Kidney epithelial cell (primary cell): ENCODE data around the gene DBNDD1. TPM values are rescaled to one million over a fixed set of nuclear protein-coding genes. Genes with fewer than 3 reads are reported as not detected.
"Not testable (repeated sequence)": the region's sequence is repeated elsewhere in the genome, so short reads cannot be mapped to it uniquely, and the experiment has no call there.

Experiments used
- DNase-seq: peaks from one replicate; pipeline ENCODE4 v3.0.0-alpha.2; 2010; ENCODE audit warnings: low read depth
- H3K27me3 ChIP-seq: 2 replicates; pipeline ENCODE4 v1.6.0; 2011; ENCODE audit warnings: low read length; ENCODE audit not compliant: control insufficient read depth, insufficient read depth
- H3K36me3 ChIP-seq: 2 replicates; pipeline ENCODE4 v1.5.1; 2011; ENCODE audit warnings: low read length; ENCODE audit not compliant: control insufficient read depth, insufficient read depth
- H3K4me3 ChIP-seq: 2 replicates; pipeline ENCODE4 v1.5.1; 2011; ENCODE audit warnings: low read depth, mild to moderate bottlenecking, control low read depth, low read length
- total RNA-seq: library from RNA; depleted of rRNA; stranded (reverse); fragments of >200 nt; gene quantifications from 2 replicates; pipeline ENCODE4 v1.2.3, GENCODE V29; 2015
- TF ChIP-seq, protein P1 (sequence below): IDR thresholded peaks from 2 replicates; pipeline ENCODE4 v1.5.1; 2011; ENCODE audit warnings: mild to moderate bottlenecking, moderate library complexity, low read length, control low read depth, inconsistent platforms; ENCODE audit not compliant: insufficient read depth, poor library complexity, severe bottlenecking

Gene DBNDD1
- total RNA-seq, 1 donor from 2014 or later, result 27.2 TPM

GRCh38 chr16:90011908-90012501 is 7.3 kb downstream of the DBNDD1 start:
- TF ChIP-seq, protein P1, sequence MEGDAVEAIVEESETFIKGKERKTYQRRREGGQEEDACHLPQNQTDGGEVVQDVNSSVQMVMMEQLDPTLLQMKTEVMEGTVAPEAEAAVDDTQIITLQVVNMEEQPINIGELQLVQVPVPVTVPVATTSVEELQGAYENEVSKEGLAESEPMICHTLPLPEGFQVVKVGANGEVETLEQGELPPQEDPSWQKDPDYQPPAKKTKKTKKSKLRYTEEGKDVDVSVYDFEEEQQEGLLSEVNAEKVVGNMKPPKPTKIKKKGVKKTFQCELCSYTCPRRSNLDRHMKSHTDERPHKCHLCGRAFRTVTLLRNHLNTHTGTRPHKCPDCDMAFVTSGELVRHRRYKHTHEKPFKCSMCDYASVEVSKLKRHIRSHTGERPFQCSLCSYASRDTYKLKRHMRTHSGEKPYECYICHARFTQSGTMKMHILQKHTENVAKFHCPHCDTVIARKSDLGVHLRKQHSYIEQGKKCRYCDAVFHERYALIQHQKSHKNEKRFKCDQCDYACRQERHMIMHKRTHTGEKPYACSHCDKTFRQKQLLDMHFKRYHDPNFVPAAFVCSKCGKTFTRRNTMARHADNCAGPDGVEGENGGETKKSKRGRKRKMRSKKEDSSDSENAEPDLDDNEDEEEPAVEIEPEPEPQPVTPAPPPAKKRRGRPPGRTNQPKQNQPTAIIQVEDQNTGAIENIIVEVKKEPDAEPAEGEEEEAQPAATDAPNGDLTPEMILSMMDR, result no peak
- no peaks in the 10 kb centered on the region for H3K27me3 ChIP-seq
- H3K4me3 ChIP-seq, result no peak overlapping the region
- no peak for DNase-seq
- H3K36me3 ChIP-seq, result no peaks in the 10 kb centered on the region

GRCh38 chr16:90011508-90011819 is 7.8 kb downstream of the DBNDD1 start:
- TF ChIP-seq, protein P1, result no peak
- no peaks in the 10 kb centered on the region for H3K27me3 ChIP-seq

DNA sequence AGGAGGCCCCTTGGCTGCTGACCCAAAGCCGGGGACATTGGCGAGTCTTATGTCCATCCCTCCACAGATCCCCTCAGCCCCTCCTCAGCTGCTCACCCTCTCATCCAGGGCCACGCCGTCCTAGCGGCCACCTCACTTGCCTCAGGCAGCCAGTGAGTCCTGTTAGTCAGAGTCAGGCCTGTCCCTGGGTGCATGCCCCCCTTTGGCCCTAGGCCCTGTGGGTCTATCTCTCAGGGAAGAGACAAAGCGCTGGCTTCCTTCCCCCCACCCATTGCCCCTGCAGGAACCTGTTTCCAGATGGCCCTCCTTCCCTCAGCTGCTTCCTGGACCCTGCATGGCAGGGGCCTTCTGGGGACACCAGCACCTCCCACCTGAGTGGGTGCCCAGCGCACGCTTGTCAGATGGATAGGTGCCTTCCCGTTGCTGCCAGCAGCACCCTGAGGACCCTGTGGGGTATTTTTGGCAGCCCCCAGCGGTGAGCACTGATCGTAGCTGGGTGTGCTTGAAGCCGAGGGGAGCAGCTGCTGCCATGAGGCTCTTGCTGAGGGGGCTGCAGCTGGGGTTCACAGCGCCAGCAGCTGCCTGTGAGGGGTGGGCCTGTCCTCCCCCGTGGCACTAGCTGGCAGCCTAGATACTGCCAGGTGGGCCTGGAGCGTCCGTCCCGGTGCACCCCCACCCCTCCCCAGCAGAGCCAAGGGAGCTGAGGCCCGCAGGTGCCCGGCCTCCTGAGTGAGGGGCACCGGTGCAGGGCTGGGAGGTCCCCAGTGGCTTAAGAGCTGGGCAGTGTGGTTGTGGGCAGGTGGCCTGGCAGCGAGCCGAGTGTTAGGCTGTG is 8.4 kb downstream of the DBNDD1 start:
- Histone ChIP-seq H3K4me3 (no peak overlapping the region), H3K27me3 (no peaks in the 10 kb centered on the region), H3K36me3 (no peaks in the 10 kb centered on the region)
- no peak for DNase-seq
- TF ChIP-seq, protein P1, result no peak

More at GRCh38 chr16:90011508-90011819, 7.8 kb downstream of the DBNDD1 start:
- H3K4me3 ChIP-seq, result no peak overlapping the region
- DNase-seq, result no peak
- no peaks in the 10 kb centered on the region for H3K36me3 ChIP-seq

DNA sequence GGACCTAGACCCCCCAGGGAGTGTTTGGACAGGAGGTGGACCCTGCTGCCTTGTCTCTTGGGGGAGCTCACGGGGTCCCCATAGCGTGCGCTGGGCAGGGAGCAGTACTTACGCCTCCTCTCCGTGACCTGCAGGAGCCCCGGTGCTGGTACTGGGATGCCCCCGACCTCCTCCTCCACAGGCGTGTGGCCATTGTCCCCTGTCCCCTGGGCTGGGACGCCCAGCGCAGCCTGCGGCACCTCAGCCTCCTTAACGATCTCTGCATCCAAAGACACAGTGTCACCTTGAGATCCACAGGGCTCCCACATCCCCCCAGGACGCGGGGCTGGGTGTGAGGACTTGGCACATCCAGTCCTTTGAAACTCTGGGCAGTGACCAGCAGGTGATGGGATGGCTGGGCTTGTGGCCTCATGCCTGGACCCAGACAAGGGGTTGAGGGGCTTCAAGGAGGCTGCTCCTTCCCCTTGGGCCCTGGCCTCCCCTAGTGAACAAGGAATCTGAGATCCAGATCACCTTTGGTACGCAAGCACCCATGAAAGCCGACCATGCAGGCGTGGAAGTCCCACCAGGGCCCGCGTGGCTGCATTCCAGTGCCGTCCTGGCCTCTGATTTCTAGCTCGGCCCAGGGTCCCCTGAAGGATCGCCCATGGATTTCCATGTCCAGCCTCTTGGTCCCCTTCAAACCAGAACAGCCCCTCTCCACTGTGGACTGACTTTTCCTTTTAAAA is 9.9 kb downstream of the DBNDD1 start:
- Histone ChIP-seq H3K27me3 (no peaks in the 10 kb centered on the region), H3K36me3 (no peaks in the 10 kb centered on the region), H3K4me3 (no peak overlapping the region)
- TF ChIP-seq, protein P1, result no peak
- no peak for DNase-seq

DNA sequence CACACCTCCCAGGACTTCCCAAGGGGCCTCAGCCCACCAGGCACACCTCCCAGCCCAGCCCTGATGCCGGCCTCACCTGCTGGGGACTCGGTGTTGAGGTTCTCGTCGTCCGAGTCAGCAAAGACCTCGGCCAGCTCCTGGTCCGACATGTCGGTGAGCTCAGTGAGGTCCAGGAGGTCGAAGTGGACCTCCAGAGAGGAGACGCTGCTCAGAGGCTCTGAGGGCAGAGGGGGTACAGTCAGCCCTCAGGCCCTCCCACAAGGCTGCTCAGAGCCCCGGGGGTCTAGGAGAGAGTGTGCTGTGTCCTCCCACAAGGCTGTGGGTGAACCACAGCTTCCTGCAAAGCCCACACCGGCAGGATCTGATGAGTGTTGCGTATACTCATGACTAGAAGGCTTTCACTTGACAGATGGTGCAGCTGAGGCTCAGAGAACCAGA is 10.5 kb downstream of the DBNDD1 start:
- TF ChIP-seq, protein P1, result no peak
- H3K36me3 ChIP-seq, result no peaks in the 10 kb centered on the region
- no peak overlapping the region for H3K4me3 ChIP-seq
- no peaks in the 10 kb centered on the region for H3K27me3 ChIP-seq
- DNase-seq, result no peak

- not testable (repeated sequence) for H3K27me3 ChIP-seq, H3K36me3 ChIP-seq, DNase-seq, H3K4me3 ChIP-seq
Observed at GRCh38 chr16:90007635-90008234, 11.5 kb downstream of the DBNDD1 start.
